Lower leg skin (tissue), 4 donors: Measurements from ENCODE around the gene SETD3. TPM values are rescaled to one million over a fixed set of nuclear protein-coding genes. Genes with fewer than 3 reads are reported as not detected.

Experiments used
- DNase-seq, 2 donors: peaks; one replicate each; pipeline ENCODE4 v3.0.0-alpha.2; 2019; ENCODE audit warnings: low spot score in 2 of 2
- H3K4me3 ChIP-seq: fragments of 200-600 bp; sonication (generic); 2 replicates; pipeline ENCODE4 v1.5.1; 2017; ENCODE audit warnings: mild to moderate bottlenecking, low read depth; ENCODE audit not compliant: poor library complexity, severe bottlenecking
- CTCF ChIP-seq, 3 donors: fragments of 450-650 bp; IDR thresholded peaks; one replicate each; pipeline ENCODE4 v1.5.1; 2016; ENCODE audit warnings: antibody characterized with exemption in 3 of 3, mild to moderate bottlenecking in 3 of 3, moderate library complexity in 2 of 3
- POLR2A ChIP-seq, 2 donors: fragments of 450-650 bp; IDR thresholded peaks; one replicate each; pipeline ENCODE4 v1.6.1; 2016 to 2017; ENCODE audit warnings: antibody characterized with exemption in 2 of 2, mild to moderate bottlenecking in 1 of 2, moderate library complexity in 1 of 2
- WGBS, 2 donors: methylation state at CpG; one replicate each; pipeline ENCODE4 v1.1.5; 2018; 5-methylcytosine and 5-hydroxymethylcytosine counted together
- intact Hi-C: fragments of 100-400 bp; cut with DNase I; formaldehyde crosslinking; loops from one replicate; pipeline ENCODE4 v1.15.0; 2023; ENCODE audit warnings: low total_unique reads
- total RNA-seq, 4 donors: library from RNA; depleted of rRNA; stranded (reverse); fragments of >200 nt; gene quantifications; one replicate each; pipeline ENCODE4 v1.1.0, GENCODE V29; 2016

SETD3 gene
- total RNA-seq, 4 donors from 2014 or later: 36.8 to 62.5 (median 47.6) TPM

GRCh38 chr14:99497894-99498293 lies 17.2 kb upstream of the SETD3 start:
- intact Hi-C loops: no loop called here
- WGBS, 2 donors: 89 to 90% methylated on average over 3 of the region's 3 CpGs
- TF ChIP-seq POLR2A (IDR thresholded peaks at IDR 0.05) (no peak), CTCF (IDR thresholded peaks at IDR 0.05) (no peak)
- DNase-seq: no peak
- H3K4me3 ChIP-seq: no peak overlapping the region

- no peak overlapping the region for H3K4me3 ChIP-seq
- intact Hi-C loops: no loop called here
- DNase-seq: no peak
- 91 to 98% methylated on average over 2 of the region's 2 CpGs for WGBS, 2 donors
- no peak for TF ChIP-seq POLR2A (IDR thresholded peaks at IDR 0.05)
- TF ChIP-seq CTCF (IDR thresholded peaks at IDR 0.05): no peak
Observed at GRCh38 chr14:99497341-99497740, 16.7 kb upstream of the SETD3 start.

GRCh38 chr14:99484106-99484505 lies 3.4 kb upstream of the SETD3 start:
- 32 to 43% methylated on average over 2 of the region's 2 CpGs for WGBS, 2 donors
- intact Hi-C loops: no loop called here
- DNase-seq: no peak
- no peak overlapping the region for H3K4me3 ChIP-seq
- no peak for TF ChIP-seq CTCF (IDR thresholded peaks at IDR 0.05)
- no peak for TF ChIP-seq POLR2A (IDR thresholded peaks at IDR 0.05)

GRCh38 chr14:99481745-99482099 lies 1.1 kb upstream of the SETD3 start:
- no peak for DNase-seq
- TF ChIP-seq CTCF (IDR thresholded peaks at IDR 0.05) (no peak), POLR2A (IDR thresholded peaks at IDR 0.05) (no peak)
- peak overlapping the region; percentile 95 for H3K4me3 ChIP-seq
- 0 to 2% methylated on average over 14 to 17 of the region's 17 CpGs for WGBS, 2 donors
- intact Hi-C loops: no loop called here

- 0 to 1% methylated on average over 40 to 42 of the region's 82 CpGs for WGBS, 2 donors
- H3K4me3 ChIP-seq: peak within 1 kb of the TSS; percentile 95
- DNase-seq: peak; percentile 100
- intact Hi-C loops: no loop called here
- TF ChIP-seq CTCF (IDR thresholded peaks at IDR 0.05) (no peak), POLR2A (IDR thresholded peaks at IDR 0.05) (peak in 1 of 2 donors; percentile 90)
Observed at GRCh38 chr14:99480917-99481744, 472 bp upstream of the SETD3 start, which contains the start of gene CCNK. Gene CCNK (plus strand): TSS chr14:99481409. CDS start chr14:99492678, 11,269 bp downstream.
